GM18519 (cell line): Measurements from ENCODE around the gene KLKB1.
"Not testable (repeated sequence)": the region's sequence is repeated elsewhere in the genome, so short reads cannot be mapped to it uniquely, and the experiment has no call there.

Source experiments
- ATAC-seq: cut with Tn5 transposase; IDR thresholded peaks from one replicate; pipeline ENCODE4 v1.9.1; 2021; ENCODE audit warnings: mild to moderate bottlenecking, moderate library complexity; ENCODE audit not compliant: unreplicated experiment, low FRiP score

The KLKB1 gene

DNA sequence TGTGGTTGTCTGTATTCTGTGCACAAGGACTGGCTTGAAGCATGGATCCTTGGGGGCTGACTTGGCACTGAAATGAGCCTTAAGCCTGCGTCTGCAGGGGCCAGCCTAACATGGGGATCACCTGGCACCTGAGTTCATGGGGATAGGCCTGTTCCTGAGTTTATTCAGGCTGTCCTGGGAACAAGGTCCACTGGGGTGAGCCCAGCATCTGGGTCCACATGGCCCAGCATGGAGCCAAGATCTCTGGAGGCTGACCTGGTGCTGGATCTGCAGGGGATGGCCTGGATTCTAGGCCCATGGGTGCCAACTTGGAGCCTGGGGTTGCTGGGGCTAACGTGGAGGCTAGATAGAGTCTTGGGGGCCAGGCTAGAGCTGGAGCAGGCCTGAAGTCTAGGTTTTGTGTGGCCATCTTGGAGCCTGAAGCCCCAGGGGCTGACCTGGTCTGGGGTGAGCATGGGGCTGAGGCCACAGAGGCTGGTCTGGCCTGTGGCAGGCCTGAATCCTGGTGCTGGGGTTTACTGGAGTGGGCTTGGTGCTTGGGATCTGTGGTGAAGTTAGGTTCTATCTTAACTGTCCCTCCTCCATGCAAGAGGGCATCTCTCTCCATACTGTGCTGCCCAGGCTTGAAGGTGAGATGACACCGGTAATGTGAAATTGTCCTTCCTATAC lies 652 bp upstream of the KLKB1 start:
- no peak for ATAC-seq

DNA sequence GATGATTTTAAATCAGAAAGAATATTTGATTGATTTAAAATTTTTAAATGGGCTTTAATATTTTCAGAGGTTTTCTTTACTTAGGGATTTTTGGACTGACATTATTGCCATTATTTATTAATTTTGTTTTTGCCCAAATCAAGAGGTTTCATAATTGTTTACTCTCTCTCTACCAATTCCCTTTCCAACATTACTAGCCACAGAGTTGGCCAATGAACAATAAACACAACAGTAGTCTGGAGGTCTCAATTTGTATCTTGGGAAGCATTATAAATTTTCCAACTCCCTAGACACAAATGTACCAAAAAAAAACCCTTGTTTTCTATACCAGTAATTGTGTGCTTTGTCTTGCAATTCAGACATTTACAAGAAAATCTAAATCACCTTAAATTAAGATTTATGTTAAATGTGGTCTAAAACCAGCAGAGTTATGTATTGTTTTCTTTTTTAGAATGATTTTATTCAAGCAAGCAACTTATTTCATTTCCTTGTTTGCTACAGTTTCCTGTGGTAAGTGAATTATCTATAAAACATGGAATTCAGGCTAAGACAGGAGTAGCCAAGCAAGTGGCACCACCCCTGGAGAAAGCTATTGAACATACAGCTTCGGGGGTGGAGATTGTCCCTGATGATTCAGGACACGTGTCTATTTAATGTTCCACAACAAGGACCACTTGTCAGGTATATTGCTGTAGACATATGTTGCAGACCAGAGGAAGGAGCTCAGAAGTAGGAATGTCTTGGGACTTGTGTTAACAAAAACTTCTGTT lies 622 bp downstream of the KLKB1 start:
- no peak for ATAC-seq

DNA sequence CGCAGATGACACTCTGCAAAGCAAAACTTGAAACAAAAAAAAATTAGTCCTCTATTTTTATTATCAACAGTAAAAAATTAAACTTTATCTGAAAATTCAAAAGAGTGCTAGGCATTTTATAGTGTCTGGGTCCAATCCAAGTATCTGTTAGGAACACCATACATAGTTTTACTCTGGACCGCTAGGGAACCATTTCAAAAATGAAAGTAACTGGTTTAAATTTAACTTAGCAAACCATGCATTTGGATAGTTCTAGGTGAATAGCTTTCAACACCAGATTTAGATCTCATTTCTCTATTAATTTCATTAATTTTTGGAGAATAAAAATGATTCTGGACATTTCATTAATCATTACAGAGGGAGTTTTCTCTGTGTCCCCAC lies 1.2 kb downstream of the KLKB1 start:
- no peak for ATAC-seq

DNA sequence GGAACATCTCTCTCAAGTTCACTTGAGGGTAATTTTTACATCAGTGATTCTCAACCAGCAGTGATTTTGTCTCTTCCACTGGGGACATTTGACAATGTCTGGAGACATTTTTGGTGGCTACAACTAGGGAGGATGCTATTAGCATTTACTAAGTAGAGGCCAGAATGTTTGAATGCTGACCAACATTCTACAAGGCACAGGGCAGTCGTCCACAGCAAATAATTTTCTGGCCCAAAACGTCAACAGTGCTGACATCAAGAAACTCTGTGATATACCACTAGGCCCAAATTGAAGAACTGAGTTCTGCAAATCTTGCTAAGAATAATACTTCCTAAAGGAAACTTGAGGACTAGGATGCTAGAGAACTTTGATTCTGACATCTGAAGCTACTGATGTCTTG lies 7.1 kb downstream of the KLKB1 start:
- ATAC-seq: no peak

DNA sequence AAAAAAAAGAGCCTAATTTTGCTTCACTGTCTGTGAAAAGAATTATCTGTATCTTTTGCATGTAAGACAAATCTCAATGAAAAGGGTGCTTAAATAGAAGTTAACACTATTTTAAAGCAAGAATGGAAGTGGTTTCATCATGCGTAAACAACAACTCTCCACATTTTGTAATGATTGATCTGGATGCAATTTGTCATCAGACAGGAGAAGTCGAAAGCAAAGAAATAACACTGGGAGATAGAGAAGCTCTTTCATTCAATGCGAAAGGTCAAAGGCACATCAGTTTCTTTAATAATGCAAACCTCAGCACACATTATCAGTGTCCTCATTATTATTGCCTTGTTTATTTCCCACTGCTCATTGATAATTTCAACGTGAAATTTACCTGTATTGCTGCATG lies 8.8 kb downstream of the KLKB1 start:
- no peak for ATAC-seq

DNA sequence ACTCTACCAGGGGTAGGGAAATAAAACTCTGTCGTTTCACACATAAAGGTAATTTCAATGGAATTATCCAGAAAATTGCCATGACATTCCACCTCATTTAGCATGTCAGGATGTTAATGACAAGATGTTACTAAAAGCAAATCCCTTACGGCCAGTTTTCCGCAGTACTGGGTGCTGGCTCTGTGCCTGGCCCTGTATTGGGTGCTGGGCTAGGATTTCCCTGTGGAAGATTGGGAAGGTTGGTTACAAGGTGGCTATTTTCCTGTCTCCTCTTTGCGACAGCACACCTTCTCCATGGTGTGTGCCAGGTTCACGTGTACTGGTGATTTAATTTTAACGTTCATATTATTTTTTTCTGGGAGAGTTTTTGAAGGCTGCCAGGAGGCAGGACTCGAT lies 13.1 kb downstream of the KLKB1 start:
- no peak for ATAC-seq

DNA sequence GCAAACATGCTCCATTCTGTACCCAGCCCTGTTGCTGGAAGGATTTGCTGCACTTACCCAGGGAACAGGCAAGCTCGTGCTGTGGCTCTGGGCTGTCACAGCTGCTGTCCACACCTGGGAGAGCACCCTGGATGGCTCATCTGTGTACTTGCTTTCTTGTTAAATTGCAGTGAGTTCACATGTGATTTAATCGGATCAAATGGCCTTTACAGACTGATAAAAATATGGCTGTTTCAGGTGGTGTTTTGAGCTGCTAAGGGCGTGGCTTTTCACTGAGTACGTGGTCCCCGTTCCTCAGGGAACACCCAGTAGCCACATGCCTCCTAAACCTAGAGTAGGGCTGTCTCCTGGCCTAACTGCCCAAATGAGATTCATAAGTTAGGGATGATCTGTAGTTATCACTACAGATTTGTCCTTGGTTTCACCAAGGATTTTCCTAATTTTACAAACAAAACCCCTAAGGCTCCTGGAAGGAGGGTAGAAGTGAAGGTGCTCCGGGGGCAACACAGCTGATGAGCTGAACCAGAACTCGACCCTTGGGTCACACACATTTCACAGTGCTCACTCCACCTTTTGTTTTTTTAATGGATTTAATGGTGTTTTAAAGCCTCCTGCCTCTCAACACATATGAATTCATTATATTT lies 13.7 kb downstream of the KLKB1 start:
- ATAC-seq: no peak

DNA sequence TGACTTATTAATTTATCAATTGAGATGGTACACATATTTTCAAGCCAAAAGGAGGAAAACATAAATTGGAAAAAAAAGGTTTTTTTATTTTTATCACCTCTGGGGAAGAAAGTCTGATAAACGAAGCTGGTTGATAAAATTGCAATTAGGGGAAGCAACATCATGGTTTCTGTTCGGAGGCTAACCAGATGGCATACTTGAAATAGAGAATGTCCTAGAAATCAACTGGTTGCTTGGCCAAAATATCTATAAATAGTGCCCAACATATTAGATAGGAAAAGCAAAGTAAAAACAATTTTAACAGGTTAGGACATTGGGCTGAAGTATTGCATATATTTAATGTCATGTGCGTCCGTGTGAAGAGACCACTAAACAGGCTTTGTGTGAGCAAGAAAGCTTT lies 14.3 kb downstream of the KLKB1 start:
- no peak for ATAC-seq

DNA sequence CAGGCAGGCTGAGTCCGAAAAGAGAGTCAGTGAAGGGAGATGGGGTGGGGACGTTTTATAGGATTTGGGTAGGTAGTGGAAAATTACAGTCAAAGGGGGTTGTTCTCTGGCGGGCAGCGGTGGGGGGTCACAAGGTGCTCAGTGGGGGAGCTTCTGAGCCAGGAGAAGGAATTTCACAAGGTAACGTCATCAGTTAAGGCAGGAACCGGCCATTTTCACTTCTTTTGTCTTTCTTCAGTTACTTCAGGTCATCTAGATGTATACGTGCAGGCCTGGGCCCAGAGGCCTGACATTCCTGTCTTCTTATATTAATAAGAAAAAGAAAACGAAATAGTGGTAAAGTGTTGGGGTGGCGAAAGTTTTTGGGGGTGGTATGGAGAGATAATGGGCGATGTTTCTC lies 14.7 kb downstream of the KLKB1 start:
- ATAC-seq: not testable (repeated sequence)

DNA sequence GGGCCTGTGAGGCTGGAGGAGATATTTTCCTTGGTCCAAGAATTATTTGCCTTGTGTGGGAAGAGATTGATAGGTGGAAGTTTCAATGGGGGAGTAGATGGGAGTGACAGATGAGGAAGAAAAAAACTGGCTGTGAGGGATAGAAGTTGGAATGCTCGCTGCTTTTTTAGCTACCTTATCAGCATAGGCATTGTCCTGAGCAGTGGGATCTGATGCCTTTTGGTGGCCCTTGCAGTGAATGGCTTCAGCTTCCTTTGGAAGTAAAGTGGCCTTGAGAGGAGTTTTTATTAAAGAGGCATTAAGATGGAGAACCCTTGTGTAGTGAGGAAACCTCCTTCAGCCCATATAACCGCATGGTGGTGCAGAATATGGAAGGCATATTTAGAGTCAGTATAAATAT lies 16.0 kb downstream of the KLKB1 start:
- no peak for ATAC-seq

DNA sequence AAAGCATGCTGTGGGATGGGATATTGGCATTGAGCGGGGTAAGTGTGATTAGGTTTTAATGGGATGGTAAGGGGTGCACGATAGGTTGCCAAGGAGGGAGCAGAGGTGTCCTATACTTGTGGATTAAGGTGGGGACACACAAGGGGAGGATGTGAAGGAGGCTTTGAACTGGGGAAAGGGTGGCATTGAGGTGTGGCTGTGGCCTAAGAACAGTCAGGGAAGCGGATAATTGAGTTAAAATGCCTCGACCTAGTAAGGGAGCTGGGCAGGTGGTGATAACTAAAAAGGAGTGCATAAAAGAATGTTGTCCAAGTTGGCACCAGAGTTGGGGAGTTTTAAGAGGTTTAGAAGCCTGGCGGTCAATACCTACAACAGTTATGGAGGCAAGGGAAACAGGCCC lies 17.5 kb downstream of the KLKB1 start:
- no peak for ATAC-seq

DNA sequence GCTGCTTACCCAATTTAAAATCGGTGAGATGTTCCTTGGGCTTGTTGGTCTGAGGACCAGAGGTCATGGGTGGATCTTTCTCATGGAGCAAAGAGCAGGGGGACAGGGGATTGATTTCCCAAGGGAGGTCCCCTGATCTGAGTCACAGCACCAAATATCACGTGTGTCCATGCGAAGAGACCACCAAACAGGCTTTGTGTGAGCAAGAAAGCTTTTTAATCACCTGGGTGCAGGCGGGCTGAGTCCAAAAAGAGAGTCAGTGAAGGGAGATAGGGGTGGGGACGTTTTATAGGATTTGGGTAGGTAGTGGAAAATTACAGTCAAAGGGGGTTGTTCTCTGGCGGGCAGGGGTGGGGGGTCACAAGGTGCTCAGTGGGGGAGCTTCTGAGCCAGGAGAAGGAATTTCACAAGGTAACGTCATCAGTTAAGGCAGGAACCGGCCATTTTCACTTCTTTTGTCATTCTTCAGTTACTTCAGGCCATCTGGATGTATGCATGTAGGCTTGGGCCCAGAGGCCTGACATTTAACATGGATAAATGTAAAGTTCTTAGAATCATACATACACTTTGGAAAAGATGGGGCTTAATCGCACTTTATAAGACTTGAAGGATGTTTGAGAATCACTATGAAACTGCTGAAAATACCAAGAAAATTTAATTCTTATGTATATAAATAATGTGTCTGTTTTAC lies 19.9 kb downstream of the KLKB1 start:
- ATAC-seq: not testable (repeated sequence)

DNA sequence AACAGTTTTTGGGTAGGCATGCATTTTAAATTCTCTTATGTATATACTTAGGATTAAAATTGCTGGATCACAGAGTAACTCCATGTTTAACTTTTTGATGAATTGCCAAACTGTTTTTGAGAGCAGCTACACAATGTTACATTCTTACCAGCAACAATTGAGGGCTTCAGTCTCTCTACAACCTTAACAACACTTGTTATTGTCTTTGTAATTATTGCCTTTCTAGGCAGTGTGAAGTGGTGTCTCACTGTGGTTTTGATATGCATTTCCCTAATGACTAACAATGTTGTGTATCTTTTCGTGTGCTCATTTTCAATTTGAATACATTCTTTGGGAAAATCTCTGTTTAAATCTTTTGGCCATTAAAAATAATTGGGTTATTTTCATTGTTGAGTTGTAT lies 21.3 kb downstream of the KLKB1 start:
- ATAC-seq: no peak

DNA sequence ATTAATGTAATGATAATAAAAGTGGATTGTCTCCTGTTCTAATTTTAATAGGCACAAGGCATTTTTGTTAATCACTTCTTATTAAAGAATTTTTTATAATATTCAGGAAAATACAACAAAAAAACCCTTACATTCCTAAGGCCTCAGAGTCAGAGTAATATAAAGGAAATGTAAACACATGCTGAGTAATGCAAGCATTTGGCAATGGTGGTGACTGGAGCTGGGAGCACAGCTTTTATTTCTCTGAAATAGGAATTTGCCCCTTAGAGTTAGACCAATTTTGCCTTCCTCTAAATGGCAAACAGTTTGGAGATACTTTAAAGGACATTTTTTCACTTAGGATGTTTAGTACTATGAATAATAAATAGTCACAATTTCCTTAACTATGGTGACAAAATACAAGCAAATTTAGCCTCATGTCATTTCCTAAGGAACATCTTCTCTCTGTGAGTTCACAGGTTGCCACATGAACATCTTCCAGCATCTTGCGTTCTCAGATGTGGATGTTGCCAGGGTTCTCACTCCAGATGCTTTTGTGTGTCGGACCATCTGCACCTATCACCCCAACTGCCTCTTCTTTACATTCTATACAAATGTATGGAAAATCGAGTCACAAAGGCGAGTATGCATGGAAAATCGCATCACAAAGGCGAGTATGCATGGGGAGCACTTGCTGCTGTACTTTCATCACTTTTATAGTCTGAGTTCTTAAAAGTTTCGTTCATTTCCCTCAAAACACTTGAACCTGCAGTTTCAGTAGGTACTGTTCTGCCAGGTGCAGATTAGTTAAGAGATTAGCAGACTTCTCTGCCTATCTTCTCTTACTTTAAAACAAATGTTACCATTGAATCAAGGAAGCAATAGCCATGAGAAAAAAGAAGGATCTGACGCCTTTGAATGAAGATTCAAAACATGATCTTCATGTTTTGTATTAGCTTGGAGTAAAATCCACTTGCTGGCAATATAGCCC lies 22.8 kb downstream of the KLKB1 start:
- ATAC-seq: no peak

DNA sequence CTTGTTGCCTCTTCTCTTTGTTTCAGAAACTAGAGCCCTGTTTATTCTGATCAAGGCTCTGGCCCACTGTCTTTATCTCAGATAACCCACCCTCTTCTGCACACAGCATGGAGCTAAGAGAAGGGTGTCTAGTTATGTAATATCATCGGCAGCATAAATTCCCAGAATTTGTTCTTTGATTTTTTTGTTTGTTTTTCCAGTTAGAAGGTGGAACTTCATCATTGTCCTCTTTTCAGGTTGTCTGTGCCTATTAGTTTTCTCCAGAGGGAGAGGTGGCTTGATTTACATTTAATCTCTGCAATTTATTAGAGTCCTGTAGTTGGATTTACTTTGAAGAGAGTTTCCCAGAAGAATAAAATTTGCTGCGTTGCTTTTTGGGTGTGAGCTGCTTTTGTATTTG lies 23.5 kb downstream of the KLKB1 start:
- no peak for ATAC-seq

DNA sequence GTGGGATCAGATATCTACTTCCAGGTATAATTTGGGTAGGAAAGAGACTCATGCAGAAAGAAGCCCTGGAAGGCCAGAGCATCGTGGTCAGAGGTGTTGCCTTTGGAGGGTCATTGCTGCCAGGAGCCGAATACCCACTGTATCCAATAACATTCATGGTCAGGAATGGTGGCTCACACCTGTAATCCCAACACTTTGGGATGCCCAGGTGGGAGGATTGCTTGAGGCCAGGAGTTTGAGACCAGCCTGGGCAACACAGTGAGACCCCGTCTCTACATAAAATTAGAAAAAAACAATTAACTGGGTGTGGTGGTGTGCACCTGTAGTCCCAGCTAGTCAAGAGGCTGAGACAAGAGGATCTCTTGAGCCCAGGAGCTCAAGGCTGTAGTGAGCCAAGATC lies 27.8 kb downstream of the KLKB1 start:
- ATAC-seq: no peak

DNA sequence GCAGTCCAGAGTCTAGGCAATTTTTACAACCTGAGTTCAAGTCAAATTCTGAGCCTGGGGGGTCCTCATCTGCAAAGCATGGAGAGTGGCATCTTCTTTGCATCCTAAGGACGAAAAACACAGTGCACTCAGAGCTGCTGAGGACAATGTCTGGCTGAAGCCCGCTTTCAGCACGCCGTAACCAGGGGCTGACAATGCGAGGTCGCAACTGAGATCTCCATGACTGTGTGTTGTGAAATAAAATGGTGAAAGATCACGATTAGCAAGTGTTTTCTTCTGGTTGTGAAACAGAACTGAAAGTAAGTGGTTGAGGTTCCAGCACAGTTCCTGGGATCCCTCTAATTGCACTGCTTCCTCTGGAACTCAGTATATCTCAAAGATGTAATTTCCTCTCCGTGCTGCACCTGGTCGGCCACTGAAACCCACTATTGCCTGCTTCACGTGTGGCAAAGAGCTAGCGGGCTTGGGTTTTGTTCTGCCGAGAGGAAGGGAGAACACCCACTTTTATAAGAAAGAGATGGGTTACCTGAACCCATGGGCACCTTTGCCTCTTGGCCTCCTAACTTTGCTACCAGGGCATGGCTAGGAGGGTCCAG lies 31.0 kb downstream of the KLKB1 start:
- no peak for ATAC-seq

DNA sequence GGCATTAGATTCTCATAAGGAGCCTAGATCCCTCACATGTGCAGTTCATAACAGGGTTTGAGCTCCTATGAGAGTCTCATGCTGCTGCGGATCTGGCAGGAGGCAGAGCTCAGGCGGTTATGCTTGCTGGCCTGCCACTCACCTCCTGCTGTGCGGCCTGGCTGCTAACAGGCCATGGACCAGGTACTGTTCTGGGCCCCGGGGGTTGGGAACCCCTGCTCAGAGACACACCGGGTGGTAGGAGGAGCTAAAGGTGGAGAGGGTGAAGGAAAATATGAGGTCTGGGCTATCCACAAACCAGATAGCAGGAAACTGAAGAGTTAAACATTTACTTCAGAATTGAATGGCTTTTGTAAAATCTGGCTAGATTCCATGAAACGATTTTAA lies 32.8 kb downstream of the KLKB1 start:
- ATAC-seq: no peak

DNA sequence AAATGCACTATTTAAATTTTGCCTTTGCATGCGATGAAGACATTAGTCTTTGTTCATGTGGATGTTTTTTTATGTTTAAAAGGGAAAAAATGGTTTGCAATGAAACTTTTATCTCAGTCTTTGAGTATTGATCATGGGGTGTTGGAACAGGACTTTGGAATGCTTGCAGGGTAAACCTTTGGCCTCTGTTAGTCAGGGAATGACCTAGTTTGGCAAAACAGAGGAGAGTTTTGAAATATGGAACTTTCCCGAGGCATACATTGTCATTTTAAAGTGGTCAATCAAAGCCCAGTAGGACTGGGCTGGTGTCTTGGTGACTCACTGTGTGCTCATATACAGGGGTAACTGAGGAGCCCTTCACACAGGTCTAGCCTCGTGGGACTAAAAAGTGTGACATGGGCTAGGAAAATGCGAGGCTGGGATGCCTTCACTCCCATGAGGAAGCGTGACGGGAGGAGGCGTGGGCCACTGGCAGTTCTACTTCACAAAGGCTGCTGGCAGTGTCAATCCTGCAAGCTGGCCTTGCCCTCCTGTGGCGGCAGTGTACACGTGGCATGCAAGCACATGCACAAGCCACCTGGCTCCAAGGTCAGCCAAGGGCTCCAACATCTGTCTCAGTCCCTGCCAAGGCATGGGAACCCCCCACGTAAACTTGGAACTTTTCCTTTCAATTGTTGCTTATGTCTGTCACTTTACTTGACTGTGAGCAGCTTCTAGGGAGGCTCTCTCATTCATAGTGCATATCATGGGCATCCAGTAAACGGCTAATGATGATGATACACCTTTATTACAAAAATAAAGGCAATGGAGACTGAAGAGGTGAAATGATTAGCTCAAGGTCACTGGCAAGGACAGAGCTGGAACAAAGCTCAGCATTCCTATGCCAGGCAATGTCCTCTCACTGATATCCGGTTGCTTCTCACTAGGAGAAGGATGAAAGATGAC lies 33.5 kb downstream of the KLKB1 start:
- ATAC-seq: no peak
